GM18867 (cell line): ENCODE results near the gene ZIC1.

Experiments
- ATAC-seq: cut with Tn5 transposase; IDR thresholded peaks from one replicate; pipeline ENCODE4 v1.9.1; 2021; ENCODE audit warnings: mild to moderate bottlenecking, moderate library complexity; ENCODE audit not compliant: unreplicated experiment

The ZIC1 gene

DNA sequence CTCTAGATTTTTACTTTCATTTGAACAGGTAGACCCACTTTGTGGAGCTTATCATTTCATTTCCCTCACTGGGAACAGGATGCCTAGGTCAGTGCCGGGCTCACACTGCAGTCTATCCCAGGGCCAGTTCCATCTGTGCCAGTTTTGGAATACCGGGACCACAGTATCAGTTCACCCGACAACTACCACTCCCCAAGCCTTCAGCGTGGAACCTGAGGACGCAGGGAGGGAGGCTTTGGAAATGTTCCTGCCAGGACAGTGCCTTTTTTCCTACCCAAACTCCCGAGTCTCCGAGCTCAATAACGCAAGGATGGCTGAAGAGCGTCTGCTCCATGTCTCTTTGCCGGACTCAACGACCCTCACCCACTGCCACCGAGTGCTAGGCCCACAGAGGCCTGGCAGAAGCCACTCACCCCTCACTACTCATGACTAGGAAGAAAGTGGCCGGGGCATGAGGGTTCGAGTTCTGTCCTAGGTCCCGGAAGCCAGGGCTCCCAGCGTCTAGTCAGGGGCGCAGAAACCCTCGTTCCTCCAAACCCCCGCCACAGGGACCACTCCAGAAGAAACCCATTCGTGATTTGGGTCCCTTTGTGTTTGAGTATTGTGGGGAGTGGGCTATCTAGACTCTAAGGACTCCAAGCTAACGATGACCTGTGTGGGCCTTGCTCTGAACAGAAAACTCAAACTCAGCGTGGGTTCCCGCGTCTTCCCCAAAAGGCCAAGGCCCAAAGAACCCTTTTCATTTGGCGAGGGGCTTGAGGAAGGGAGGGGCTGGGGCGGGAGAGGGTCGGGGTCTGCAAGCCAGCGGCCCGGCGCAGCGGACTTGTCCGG lies 11.4 kb downstream of the ZIC1 start:
- ATAC-seq, result no peak

DNA sequence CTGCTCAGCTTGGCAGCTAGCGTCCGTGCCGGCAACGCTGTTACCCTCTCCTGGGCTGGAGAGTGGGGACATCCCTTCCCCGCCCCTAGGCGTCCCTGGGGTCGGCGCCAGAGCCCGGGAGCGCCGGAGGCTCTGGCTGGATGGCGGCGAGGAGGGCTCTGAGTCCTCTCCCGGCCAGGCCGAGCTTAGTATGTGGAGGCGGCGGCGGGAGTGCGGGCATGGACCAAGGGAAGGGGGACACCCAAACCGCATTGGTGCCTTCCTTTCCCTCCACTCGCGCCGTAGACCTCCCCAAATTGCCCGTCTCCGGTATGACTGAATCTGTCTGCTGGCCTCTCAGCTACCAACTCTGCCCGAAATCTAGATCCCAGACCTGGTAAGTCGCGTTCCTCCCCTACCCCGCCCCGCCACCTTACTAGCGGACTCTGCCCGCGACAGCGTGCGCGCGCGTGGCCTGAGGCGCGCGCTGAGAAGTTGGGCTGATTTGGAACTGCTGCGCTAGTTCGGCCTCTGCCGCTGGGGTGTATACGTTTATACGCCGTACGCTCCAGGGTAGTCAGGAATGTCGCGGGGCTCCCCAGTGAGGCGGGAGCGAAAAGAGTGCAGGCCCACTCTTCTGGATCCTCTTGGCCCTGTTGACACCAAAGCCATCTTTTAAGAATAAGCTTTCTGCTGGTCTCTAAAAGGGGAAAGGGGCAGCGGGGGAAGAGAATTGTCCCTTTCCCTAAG lies 12.2 kb downstream of the ZIC1 start:
- no peak for ATAC-seq

DNA sequence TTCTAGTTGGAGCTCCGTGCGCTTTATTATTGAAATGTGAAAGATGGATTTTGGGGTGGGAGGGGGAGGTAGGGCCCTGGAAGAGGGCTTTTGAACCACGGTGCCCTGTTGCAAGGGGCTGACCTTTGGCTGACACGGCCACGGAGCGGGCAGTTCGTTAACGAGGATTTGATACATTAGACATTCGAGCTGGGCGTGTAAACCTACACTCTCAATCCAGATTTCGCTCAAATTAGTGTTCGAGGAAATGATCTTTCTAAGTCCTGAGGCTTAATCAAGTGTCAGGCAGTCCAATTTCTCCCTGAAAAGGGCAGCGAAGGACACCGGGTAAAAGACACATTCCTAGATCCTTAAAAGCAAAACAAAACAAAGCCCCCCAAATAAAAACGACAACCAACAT lies 13.0 kb downstream of the ZIC1 start:
- ATAC-seq, result no peak

DNA sequence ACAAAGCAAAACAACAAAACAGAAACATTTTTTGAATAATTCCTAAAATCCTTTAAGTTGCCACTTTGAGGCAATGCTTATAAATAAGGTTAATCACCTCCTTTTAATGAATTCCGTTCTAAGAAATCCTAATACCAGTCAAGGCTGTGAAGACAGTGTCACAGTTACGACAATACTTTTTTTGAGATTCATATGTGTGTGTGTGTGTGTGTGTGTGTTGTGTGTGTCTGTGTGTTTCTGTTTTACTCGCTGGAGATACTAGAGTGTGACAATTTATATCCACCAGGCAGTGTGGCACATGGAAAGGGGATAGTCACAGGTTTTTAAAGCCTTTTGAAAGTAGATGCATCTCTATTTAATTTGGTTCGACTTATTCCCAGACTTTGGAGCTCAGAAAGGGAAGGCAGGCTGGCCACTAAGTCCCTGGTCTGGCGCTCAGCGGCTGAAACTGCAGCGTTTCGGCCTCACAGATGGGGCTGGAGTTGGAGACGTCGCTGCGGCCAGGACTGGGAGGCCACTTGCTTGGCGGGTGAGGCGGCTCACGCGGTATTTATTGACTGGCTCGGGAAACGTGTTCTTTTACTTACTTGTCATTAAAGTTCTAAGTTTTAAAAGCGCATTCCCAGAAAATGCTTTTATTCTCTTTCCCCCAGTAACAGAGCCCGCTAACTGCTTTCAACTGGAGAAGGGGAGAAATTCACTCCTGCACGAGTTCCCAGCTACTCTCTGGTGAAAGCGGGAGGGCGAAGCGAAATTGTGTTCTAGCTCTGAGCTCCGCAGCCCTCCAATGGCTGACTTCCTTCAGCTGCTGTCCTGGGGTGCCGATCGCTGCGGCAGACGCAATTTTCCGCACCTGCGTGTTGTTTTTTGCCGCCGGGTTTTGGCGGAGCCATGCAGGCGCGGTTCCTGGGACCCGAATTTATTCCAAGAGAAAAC lies 13.7 kb downstream of the ZIC1 start:
- no peak for ATAC-seq

DNA sequence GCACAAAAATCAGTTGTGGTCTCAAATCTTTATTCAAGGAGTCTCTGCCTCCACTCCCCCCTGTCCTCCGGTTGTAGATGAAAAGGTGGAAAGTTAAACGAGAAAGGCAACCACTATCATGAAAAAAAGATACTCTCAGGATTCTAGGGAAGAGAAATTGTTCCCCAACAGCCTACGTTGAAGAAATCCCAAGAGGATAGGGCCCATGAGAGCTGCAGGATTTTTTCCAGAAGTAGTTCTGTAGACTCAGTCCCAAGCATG lies 14.3 kb downstream of the ZIC1 start:
- no peak for ATAC-seq

DNA sequence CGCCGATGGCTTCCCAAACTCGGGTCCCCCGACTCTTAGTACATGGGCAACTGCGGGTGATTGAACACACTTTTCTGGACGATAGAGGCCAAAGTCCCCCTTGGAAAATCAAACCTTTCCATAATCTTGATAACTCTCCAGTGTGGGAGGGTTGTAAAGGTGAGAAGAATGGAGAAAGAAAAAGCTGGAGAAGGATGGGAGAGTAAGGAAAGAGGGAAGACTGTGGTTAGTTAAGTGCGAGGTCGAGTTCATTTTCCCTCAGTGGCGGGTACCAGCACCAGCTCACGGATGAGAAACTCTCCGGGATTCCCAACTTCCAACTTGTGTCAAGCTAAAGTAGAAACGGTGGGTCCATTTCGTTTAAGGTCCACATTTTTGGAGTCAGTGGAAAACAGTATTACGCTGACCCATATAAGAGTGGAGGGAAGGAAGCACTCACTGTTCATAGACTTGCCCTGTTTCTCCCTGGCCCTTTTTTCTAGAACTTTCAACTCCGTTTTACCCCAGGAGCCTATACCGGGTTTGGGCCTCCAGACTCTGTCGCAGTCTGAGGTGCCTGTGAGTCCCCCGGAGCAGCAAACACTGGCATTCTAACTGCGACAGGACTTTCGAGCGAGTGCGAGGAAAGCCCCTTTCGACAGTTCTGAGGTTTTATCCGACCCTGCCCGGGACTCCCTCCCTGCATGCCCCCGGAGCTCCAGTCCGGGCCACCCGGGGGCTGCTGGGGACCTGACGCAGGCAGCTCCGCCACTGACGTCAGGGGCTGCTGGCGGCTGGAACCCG lies 14.8 kb downstream of the ZIC1 start:
- no peak for ATAC-seq

DNA sequence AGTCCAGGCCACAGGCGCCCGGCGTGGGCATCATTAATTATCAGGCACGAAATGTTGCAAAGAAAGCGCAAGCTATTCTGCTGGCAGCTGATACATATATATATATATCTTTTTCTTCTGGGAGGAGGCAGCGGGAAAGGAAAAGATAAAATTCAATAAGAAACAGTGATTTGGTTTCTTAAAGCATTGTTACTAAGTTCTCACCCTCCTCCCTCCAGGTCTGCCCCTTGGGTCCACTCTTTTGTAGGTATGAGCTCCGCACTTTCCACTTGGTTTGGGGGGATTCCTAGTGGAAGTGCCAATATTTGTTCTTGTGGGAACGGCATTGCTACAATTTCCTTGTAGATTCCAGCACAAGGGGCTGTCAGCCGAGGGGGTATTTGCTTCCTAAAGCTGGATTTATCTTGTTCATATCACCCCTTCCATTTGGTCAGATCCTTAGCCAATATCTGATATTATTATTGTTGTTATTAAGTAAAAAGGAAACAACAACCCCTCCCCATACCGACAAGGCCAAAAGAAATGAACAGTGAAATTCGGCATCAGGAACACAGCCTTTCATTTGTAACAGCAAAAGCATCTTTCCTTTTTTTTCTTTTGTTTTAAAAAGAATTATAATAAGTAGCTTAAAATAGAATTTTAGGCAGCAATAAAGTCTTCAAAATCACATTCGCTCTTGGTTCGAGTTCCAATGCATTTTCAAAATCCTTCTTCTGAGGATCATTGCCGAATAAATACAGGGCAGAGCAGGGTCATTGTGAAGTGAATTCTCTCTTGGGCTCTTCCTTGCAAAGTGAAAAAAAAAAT lies 15.6 kb downstream of the ZIC1 start:
- no peak for ATAC-seq

DNA sequence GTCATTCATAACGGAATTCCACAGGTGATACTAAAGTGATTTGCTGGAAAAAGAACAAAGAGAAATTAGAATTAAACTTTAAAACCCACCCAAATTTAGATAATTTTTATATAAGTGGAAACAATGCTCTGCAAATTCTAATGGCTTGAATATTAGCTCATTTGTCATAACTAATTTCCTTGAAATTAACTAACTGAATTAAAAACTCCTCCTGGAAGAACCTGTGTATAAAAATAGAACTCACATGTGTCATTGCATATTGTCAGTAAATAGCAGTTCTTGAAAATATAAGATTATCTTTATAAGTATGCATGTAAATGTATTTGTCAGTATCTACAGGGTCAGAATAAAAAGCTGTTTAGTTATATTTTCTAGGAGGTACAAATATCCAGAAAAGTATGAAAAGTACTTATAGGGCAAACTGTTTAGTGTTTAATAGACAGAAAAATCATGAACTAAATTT lies 16.3 kb downstream of the ZIC1 start:
- no peak for ATAC-seq

DNA sequence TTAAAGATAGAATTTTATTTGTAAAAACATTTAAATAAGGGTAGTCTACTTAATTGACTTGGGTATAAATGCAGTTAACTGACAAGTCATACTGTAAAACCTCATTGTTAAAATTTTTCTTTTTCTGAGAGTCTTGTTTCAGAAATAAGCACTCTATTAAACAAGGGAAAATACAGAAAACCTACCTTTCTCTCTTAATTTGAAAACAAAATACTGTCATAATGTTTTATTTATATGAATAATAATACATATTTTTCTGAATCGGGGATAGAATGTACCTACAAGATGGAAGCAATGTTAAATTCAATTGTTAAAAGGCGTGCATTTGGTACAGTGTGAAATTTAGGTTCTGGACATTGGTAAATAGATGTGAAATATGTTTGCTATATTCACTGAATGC lies 17.8 kb downstream of the ZIC1 start:
- no peak for ATAC-seq

- no peak for ATAC-seq
Observed at GRCh38 chr3:147427746-147428145, 18.6 kb downstream of the ZIC1 start.

DNA sequence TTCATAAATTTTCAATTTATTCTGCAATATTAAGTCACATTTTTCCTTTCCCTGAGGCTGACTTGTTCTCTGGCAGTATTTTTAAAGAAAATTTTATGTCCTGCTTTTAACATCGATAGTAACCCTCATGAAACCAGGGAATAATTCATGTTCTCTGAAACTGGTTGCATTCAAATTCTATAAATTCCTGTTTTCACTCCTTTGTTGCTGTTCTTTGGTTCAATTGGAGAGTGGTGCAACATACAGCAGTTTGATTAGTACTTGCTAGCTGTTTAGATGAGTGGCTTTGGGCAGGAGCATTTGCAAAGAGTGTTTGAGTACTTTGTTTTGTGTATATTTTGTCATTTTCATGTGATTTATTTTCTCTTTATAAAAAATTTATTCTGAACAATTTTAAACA lies 19.2 kb downstream of the ZIC1 start:
- no peak for ATAC-seq

DNA sequence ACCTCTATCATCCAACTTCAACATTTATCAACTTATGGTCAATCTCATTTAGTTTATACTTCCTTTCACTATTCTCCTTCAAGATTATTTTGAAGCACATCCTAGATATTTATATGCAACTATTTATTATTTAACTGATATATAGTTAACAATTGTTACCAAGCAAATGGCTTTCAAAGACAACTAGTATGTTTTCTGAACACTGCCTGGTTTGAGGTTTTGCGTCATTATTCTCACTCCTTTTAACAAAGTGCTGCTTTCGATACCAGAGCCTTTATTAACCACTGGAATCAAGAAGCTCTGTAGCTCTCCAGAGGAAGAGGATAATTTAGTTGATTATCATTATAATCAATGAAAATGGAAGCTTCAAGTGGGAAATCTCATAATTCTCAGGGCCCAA lies 19.6 kb downstream of the ZIC1 start:
- no peak for ATAC-seq

DNA sequence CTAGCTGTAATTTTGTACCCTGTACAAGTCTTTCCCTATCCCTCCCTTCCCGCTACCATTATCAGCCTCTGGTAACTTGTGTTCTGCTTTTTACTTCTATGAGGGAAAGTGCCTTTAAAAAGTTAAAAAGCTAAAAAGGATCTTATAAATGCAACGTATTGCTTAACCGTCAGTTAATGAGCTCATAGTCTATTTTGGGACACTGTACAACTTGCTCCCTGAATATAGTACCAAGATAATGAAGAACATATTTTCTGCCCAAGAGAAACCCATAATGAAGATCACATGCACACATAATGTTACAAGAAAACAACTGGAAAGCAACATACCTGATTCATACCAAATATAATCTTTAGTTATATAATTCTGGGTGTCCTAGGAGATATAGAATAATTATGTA lies 22.6 kb downstream of the ZIC1 start:
- no peak for ATAC-seq

DNA sequence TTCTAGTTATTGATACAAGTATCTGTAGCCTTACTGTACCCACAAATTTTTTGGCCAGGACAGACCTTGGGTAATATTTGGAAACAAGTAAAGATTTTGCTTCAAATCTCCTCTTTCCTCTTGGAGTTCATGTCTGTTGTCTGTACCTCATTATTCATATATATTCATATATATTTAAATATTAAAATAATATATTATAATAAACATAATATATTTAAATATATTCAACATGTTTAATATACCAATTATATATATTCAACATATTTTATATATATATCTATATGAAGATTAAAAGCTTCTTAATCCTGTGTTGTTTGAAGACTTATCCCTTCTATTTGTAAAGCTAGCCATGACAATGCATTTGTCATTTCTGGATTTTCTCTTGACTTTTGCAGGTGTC lies 38.1 kb downstream of the ZIC1 start:
- ATAC-seq, result no peak

GRCh38 chr3:147449669-147450068 lies 40.5 kb downstream of the ZIC1 start:
- no peak for ATAC-seq

- ATAC-seq, result no peak
Observed at GRCh38 chr3:147458995-147459704, 50.0 kb downstream of the ZIC1 start.

- no peak for ATAC-seq
Observed at GRCh38 chr3:147462856-147463255, 53.7 kb downstream of the ZIC1 start.
